Activated CD8-positive, alpha-beta memory T cell treated with anti-CD3 and anti-CD28 coated beads for 36 hours (primary cell): ENCODE results near the gene FAM72A. TPM values are rescaled to one million over a fixed set of nuclear protein-coding genes. Genes with fewer than 3 reads are reported as not detected.
"Not testable (repeated sequence)": the region's sequence is repeated elsewhere in the genome, so short reads cannot be mapped to it uniquely, and the experiment has no call there.

ENCODE experiments used
- CTCF ChIA-PET: fragments of 350-600 bp; sonication (Branson Sonifier 250); formaldehyde crosslinking; loops from one replicate; lab custom pipeline; 2021; ENCODE audit warnings: antibody characterized with exemption; lab: Charles Lee
- POLR2A ChIA-PET: fragments of 350-600 bp; sonication (Branson Sonifier 250); formaldehyde crosslinking; loops from one replicate; lab custom pipeline; 2021; ENCODE audit warnings: antibody characterized with exemption; lab: Charles Lee
- total RNA-seq, 2 experiments: library from RNA; stranded (reverse); gene quantifications; one replicate each; pipeline ENCODE4 v1.2.3, GENCODE V29; 2021

FAM72A gene
- total RNA-seq, 2 experiments from 2014 or later, result 23.0 to 24.6 TPM

GRCh38 chr1:206218285-206218684, 15.6 kb upstream of the FAM72A start:
- POLR2A ChIA-PET, CTCF ChIA-PET: not testable (repeated sequence)

DNA sequence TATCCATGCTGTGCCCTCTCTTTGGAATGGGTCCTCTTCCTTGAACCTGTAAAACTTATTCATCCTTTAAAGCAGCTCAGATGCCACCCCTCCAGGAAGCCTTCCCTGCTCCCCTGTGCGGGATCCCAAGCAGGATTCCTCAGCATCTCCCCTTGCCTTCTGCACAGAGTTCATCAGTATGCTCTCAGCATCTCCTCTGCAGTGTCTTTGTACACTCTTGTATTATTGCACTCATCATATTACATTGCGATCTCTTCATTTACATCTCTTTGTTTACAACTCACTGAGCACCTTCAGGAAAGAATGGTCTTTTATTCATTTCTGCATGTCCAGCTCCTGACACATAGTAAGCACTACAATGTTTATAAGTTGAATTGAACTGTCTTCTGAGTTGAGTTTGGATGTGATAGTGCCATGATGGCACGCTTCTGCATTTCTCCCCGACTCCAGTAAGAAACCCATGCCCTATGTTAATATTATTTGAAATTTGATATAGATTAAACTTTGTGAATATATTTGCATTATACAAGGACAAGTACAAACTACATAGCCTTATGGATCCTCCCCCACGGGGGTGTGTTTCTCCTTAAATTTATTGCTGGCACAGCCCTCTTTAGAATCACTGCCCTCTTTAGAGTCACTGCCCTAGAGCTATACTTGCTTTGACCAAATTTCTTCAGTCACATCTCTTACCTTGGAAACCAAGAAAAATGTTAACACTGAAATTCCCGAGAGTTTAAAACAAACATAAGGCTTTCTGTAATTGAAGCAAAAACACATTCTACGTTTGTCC, 13.2 kb upstream of the FAM72A start:
- POLR2A ChIA-PET, CTCF ChIA-PET: not testable (repeated sequence)

DNA sequence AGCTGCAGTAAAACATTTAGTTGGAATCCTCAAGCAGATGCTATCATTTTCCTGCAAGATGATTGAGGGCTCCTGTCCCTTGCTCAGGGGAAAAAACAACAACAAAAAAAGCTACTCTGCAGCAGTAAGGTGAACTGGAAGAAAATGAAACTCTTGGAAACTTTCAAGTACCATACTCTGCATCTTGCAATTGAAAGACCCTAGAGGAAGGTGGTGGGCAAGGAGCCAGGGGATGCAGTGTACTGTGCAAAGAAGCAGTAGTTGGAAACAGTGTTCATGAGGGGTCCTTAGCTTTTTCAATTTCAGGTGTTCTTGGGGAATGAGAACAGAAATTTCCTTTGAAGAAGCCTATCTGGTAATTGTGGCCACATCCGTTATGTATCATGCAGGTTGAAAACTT, 8.2 kb upstream of the FAM72A start:
- POLR2A ChIA-PET, CTCF ChIA-PET: not testable (repeated sequence)

- CTCF ChIA-PET, POLR2A ChIA-PET: not testable (repeated sequence)
These were observed 2.9 kb upstream of the FAM72A start for GRCh38 chr1:206205569-206205968.

- POLR2A ChIA-PET, CTCF ChIA-PET: not testable (repeated sequence)
These were observed 2.2 kb upstream of the FAM72A start for GRCh38 chr1:206204871-206205270.

- CTCF ChIA-PET, result not testable (repeated sequence)
These were observed 1.5 kb upstream of the FAM72A start for GRCh38 chr1:206204159-206204511.

DNA sequence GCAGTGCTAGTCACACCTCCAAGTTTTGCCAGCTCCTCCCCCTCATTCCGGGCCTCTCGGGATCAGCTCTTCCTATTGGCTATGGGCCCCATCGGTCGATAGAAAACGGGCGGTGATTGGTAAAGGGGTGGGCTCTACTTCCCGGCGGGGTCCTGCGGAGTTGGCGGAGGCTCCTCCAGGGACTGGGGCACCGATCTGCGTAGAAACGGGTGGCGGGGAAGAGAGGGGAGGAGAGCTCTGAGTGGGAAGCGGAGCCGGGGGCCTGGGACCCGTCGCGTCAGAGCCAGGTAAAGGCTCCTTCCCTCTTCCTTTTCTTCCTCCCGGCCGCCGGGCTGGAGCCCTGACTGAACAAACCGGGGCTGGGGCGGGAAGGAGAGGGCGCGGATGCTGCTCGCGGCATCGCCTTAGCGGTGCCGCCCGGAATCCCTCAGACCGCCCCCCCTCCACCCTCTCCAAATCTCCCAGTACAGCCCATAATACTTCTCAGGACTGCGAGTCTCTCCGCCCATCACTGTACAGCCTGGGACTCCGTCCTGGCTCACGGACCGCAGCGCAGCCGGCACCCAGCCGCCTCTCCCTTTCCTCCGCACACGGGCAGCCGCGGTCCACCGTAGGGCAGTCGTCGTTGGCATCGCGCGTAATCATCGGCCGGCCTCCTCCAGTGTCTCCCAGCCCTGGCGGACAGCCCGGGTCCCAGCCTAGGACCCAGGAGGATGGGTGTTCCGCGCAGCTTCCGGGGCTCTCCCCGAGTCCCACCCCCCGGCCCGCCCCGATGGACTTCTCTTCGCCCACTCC, 922 bp upstream of the FAM72A start, which contains the start of gene SRGAP2:
Gene SRGAP2 (plus strand): TSS at position 178 of the 795 bp plus-strand sequence. CDS start 2,430 bp downstream, outside the sequence.
- CTCF ChIA-PET, POLR2A ChIA-PET: not testable (repeated sequence)

More at GRCh38 chr1:206204159-206204511, 1.5 kb upstream of the FAM72A start:
- POLR2A ChIA-PET, result not testable (repeated sequence)

DNA sequence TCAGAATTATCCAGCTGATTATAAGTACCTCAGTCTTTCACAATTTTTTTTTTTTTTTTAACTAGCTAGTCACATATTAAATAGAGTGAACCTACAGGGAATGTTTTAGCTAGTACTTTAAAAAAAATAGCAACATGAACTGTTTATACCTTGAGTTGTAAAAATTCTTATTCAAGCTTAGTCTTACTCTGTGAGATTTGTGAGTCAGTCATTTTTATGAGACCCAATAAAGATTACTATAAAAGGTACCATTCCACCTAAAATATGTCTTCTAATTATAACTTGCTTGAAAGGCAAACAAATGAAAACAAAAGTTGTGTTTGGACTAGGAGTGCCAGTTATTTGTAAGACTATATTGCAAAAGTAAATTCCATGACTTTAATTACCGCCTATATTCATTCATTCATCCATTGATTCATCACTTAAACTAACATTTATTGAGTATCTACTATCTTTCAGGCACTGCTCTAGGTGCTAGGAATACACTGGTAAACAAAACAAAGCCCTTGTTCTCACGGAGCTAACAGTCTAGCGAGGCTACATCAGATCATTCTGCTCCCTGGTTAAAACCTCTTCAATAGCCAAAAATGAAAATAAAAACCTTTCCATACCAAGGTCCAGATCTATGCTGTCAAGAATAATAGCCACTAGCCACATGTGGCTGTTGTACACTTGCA, 5.8 kb downstream of the FAM72A start:
- POLR2A ChIA-PET, CTCF ChIA-PET: not testable (repeated sequence)

DNA sequence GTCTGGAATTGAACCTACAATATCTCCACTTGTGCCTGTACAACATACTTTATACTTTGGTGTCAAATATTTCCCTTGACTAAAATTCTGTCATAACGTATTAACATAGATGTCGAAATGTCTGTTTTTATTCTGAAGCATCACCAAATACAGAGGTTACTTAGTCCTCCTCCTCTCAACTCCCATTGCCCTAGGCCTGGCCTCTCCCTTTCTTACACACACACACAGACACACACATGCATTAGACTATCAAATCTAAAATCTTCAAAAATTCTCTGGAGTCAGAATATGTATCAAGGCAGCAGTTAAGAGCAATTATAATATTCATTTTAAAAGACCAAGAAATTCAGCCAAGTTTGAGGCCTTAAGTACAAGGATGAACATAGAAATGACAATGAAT, 7.5 kb downstream of the FAM72A start:
- POLR2A ChIA-PET, CTCF ChIA-PET: not testable (repeated sequence)

GRCh38 chr1:206186826-206187225, 15.8 kb downstream of the FAM72A start:
- CTCF ChIA-PET, POLR2A ChIA-PET: not testable (repeated sequence)

DNA sequence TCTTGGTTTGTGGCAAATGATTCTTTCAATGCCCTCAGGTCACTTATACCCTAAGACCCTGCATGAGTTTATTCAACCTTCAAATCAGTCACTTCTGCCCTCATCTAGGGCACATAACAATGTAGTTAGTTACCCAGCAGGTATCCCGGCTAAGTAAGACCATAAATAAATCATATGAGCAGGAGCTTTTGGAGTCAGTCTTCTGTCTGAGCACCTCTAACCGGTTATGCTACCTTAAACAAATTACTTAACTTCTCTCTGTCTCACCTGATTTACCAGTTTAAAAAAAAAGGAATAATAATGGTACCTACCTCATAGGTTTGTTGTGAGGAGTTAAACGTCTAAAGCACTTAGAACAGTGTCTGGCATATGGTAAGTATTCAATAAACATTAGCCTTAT, 16.9 kb downstream of the FAM72A start:
- POLR2A ChIA-PET, CTCF ChIA-PET: not testable (repeated sequence)

DNA sequence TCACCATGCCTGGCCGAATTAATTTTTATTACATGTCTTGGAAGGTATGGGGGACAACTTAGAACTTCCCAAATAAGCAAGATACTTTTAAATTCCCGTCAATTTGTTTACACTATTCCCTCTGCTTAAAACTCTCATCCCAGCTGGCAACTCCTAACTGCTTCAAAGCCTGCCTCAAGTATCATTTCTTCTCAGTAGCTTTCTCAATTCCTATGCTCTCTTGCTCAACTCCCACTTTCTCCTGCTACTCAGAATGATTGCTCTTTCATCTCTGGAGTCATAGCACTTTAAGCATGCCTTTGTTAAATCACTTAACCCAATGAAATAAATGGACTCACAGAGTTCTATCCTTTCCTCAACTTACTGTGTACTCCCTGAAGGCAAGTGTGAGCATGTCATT, 18.9 kb downstream of the FAM72A start:
- POLR2A ChIA-PET, CTCF ChIA-PET: not testable (repeated sequence)

DNA sequence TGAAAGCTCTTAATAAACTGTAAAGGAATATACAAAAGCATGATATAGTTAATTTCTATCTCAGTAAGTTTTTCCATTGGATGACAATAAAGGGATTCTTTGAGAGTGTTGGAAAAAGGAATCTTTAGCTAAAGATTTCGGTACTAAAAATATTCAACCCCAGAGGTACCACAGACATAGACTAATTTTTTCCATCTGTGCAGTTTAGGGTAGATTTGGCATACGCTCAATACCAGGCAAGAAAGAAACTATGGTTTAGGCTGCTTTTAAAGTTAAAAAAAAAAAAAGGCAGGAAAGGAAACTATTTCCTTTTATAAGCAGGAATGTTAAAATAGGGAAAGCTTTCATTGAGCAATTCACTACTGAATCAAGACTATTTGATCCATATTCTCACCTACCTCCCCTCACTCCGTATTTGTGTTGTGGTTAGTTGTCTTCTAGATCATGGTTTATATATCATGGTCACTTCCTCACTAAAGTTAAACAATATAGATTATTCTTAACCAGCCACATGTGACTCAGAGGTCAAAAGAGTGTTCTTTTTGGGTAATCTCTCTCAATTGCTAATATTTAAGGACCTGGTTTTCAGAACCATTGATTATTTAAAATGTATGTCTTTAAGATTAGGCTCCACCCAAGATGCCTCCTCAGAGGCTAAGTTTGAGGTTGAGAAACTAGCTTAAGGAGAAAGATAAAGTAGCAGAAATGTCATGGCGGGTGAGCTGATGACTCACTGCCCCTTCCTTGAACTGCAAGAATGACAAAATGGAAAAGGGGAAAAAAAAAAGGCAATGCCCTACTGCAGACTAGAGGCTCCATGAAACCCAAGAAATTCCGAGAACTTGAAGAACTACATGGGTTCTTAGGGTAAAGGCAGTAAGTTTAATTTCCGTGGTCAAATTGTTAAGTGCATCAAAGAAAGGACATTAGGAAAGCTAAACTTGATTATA, 20.0 kb downstream of the FAM72A start:
- POLR2A ChIA-PET, CTCF ChIA-PET: not testable (repeated sequence)

DNA sequence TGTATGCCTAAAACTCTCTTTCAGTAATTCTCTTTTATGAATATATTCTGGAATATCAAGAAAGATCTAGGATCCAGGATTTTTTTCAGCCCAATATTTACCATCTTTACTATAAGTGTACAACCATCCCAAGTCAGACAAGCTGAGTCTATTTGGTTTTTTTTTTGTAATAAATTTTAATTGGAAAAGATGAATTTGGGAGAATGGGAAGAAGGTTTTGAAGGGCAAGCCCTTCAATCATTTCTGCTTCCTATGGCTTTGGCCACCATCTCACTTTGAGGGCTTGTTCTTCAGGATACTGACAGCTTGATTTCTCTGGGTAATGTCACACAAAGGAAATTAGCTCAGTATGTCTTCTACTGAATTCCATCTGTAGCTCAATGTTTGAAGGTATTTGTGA, 23.0 kb downstream of the FAM72A start:
- CTCF ChIA-PET, POLR2A ChIA-PET: not testable (repeated sequence)

GRCh38 chr1:206178061-206178989, 24.3 kb downstream of the FAM72A start:
- CTCF ChIA-PET, POLR2A ChIA-PET: not testable (repeated sequence)

- CTCF ChIA-PET, POLR2A ChIA-PET: not testable (repeated sequence)
These were observed 26.5 kb downstream of the FAM72A start for GRCh38 chr1:206176114-206176502.

DNA sequence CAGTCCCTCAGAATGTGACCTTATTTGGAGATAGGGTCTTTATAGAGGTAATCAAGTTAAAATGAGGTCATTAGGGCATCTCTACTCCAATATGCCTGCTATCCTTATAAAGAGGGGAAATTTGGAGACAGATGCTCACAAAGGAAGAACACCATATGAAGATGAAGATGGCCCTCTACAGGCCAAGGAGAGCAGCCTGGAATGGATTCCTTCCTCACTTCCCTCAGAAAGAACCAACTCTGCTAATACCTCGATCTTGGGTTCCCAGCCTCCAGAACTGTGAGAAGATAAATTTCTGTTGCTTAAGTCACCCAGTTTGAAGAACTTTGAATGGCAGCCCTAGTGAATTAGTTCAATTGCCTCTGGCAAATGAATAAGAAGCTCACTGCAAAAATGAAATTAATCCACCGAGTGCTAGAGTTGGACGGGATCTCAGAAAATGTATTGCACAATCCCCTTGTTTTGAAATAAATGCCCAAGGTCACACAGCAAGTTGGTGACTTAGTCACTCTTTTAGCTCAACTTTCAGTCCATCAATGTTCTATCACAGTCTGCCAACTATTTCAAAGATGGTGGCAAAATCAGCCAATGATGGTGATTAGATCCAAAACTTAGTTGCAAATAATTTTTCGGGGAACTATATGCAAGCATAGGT, 27.1 kb downstream of the FAM72A start:
- POLR2A ChIA-PET, CTCF ChIA-PET: not testable (repeated sequence)
